Right lobe of liver (tissue), 4 donors: Measurements from ENCODE around the gene GNPAT.

Experiments used
- CTCF ChIP-seq, 4 donors: fragments of 200-600 bp in 3 of 4; fragments of 450-650 bp in 1 of 4; IDR thresholded peaks; one replicate each; pipeline versions ENCODE4 v1.5.1 to v1.8.0; 2016 to 2022; ENCODE audit warnings: antibody characterized with exemption in 4 of 4, mild to moderate bottlenecking in 2 of 4
- POLR2A ChIP-seq: fragments of 450-650 bp; IDR thresholded peaks from one replicate; pipeline ENCODE4 v1.6.1; 2017; ENCODE audit warnings: antibody characterized with exemption, mild to moderate bottlenecking
- donor health status: DM: no; HTN: no; CAD: no.
- donor health status: DM: no; HTN: no; CAD: no.
- donor health status: DM: no; HTN: yes; CAD: no.

DNA sequence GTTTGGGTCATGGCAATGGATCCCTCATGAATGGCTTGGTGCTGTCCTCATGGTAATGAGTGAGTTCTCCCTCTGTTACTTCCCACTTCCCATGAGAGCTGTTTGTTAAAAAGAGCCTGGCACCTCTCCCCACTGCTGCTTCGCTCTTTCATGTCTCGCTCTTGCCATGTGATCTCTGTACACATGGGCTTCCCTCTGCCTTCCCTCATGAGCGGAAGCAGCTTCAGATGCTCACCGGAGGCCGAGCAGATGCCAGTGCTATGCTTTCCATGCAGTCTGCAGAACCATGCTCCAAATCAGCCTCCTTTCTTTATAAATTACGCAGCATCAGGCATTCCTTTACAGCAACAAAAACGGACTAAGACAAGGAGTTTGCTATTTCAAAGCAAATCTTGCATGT, 14.9 kb upstream of the GNPAT start:
- TF ChIP-seq CTCF (IDR thresholded peaks at IDR 0.05) (no peak), POLR2A (no peak)
